Testis (tissue), 2 donors: ENCODE results near the gene HIGD1A.

Experiments used
- POLR2A ChIP-seq: fragments of 450-650 bp; IDR thresholded peaks from one replicate; pipeline ENCODE4 v1.6.1; 2017; ENCODE audit warnings: antibody characterized with exemption, mild to moderate bottlenecking, moderate library complexity
- TF ChIP-seq, protein P1 (sequence below), 3 experiments: fragments of 450-650 bp in 2 of 3; fragments of 200-600 bp in 1 of 3; sonication (generic) in 1 of 3; IDR thresholded peaks; one replicate each; pipeline ENCODE4 v1.5.1; 2016 to 2019; ENCODE audit warnings: antibody characterized with exemption in 3 of 3, mild to moderate bottlenecking in 2 of 3, moderate library complexity in 1 of 3

- TF ChIP-seq, protein P1, sequence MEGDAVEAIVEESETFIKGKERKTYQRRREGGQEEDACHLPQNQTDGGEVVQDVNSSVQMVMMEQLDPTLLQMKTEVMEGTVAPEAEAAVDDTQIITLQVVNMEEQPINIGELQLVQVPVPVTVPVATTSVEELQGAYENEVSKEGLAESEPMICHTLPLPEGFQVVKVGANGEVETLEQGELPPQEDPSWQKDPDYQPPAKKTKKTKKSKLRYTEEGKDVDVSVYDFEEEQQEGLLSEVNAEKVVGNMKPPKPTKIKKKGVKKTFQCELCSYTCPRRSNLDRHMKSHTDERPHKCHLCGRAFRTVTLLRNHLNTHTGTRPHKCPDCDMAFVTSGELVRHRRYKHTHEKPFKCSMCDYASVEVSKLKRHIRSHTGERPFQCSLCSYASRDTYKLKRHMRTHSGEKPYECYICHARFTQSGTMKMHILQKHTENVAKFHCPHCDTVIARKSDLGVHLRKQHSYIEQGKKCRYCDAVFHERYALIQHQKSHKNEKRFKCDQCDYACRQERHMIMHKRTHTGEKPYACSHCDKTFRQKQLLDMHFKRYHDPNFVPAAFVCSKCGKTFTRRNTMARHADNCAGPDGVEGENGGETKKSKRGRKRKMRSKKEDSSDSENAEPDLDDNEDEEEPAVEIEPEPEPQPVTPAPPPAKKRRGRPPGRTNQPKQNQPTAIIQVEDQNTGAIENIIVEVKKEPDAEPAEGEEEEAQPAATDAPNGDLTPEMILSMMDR (IDR thresholded peaks at IDR 0.05) = no peak
- TF ChIP-seq POLR2A = no peak
Measured at GRCh38 chr3:42827654-42828053, 23.4 kb upstream of the HIGD1A start.
